Dendritic cell treated with granulocyte-macrophage colony-stimulating factor and Interleukin-4, amounts not matched to agents 40 ng/mL and 50 ng/mL, for 4 days (primary cell): ENCODE measurements around the gene BCAS3.

Experiments used
- H3K27ac Mint-ChIP-seq: one replicate; pipeline ENCODE4 v1.8.0; 2022; ENCODE audit warnings: mild to moderate bottlenecking, mixed read lengths
- H3K27me3 Mint-ChIP-seq: one replicate; pipeline ENCODE4 v1.8.0; 2022; ENCODE audit warnings: mild to moderate bottlenecking, mixed read lengths
- H3K36me3 Mint-ChIP-seq: one replicate; pipeline ENCODE4 v1.8.0; 2022; ENCODE audit warnings: low read depth, mixed read lengths
- H3K4me1 Mint-ChIP-seq: one replicate; pipeline ENCODE4 v1.8.0; 2022; ENCODE audit warnings: low read depth, mixed read lengths
- H3K4me3 Mint-ChIP-seq: one replicate; pipeline ENCODE4 v1.8.0; 2022; ENCODE audit warnings: mild to moderate bottlenecking, moderate library complexity, mixed read lengths
- H3K9me3 Mint-ChIP-seq: one replicate; pipeline ENCODE4 v1.8.0; 2022; ENCODE audit warnings: mixed read lengths
- intact Hi-C: fragments of 100-400 bp; cut with micrococcal nuclease; formaldehyde crosslinking; loops from one replicate; pipeline ENCODE4 v1.15.0; 2022

The BCAS3 gene

DNA sequence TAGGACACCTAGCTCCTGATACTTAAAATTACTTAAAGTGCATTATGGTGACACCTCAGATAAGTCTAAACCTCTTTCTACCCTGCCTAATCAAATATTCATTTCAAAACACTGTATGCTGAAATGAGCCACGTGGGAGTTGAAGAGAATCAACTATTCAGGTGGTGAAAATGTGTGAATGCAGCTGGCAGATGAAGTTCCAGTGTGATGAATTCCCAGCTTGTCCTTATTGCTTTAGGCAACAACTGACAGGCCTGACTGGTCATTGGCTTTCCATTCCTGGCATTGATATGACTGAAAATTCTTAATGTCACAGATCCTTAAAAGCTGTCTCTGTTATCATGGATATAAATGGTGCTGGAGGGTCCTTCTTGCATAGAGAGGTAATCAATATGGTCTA, 420.1 kb downstream of the BCAS3 start:
- intact Hi-C loops = no loop called here

DNA sequence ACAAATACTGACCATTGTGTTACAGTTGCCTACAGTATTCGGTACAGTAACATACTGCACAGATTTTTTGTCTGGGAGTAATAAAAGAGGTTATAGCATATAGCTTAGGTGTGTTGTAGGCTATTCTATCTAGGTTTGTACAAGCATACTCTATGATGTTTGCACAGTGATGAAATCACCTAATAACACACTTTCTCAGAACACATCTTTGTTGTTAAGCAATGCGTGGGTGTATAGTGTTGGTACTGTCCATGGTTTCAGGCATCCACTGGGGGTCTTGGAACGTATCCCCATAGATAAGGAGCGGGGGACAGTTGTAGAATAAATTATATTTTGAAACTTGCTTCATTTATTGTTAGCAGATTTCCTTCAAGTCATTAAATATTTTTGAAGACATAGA, 428.7 kb downstream of the BCAS3 start:
- no peaks in the 10 kb centered on the region for H3K4me1 Mint-ChIP-seq
- H3K4me3 Mint-ChIP-seq = no peak overlapping the region
- no peaks in the 10 kb centered on the region for H3K27me3 Mint-ChIP-seq
- no peak overlapping the region for H3K27ac Mint-ChIP-seq
- no peaks in the 10 kb centered on the region for H3K9me3 Mint-ChIP-seq
- intact Hi-C loops = no loop called here
- H3K36me3 Mint-ChIP-seq = no peaks in the 10 kb centered on the region

More for the DNA sequence above, 420.1 kb downstream of the BCAS3 start:
- Mint-ChIP-seq H3K27ac (no peak overlapping the region), H3K36me3 (no peaks in the 10 kb centered on the region), H3K4me3 (no peak overlapping the region), H3K27me3 (no peaks in the 10 kb centered on the region), H3K4me1 (no peaks in the 10 kb centered on the region), H3K9me3 (no peaks in the 10 kb centered on the region)

DNA sequence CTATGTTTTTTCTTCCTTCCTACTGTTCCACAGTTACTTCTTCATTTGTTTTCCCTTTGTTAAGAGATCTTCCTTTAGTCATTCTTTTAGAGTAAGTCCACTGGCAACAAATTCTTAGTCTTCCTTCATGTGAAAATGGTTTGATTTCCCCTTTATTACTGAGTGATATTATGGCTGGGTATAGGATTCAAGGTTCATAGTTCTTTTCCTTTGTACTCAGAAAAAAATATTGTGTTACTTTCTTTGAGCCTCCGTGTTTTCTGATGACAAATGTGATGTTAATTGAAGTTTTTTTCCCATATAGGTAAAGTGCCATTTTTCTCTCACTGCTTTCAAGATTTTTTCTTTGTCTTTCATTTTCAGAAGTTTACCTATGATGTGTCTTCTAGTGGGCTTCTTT, 438.9 kb downstream of the BCAS3 start:
- Mint-ChIP-seq H3K27me3 (no peaks in the 10 kb centered on the region), H3K4me3 (no peak overlapping the region), H3K27ac (no peak overlapping the region)

DNA sequence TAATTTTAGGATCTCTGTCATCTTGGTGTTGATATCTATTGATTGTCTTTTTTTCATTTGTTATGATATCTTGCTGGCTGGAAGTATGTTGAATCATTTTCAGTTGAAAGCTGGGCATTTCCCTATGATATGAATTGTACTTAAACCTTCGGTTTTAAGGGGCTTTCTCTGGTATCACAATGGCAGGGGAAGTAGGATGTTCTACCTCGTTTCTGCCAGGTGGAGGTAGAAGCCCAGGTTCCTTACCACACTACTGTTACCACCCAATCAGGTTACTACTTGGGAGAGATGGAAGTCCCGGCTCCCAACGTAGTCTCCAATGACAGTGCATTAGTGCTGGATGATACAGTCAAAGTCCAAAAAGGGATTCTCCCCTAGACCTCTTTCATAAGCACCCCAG, 440.3 kb downstream of the BCAS3 start:
- no peak overlapping the region for H3K27ac Mint-ChIP-seq

More for the DNA sequence above, 438.9 kb downstream of the BCAS3 start:
- intact Hi-C loops = no loop called here
- H3K36me3 Mint-ChIP-seq = no peaks in the 10 kb centered on the region
- H3K4me1 Mint-ChIP-seq = no peaks in the 10 kb centered on the region
- peaks cover 10% of the 10 kb centered on the region for H3K9me3 Mint-ChIP-seq

GRCh38 chr17:61118871-61119270, 441.2 kb downstream of the BCAS3 start:
- Mint-ChIP-seq H3K4me1 (no peaks in the 10 kb centered on the region), H3K27ac (no peak overlapping the region), H3K27me3 (no peaks in the 10 kb centered on the region), H3K4me3 (no peak overlapping the region), H3K36me3 (no peaks in the 10 kb centered on the region), H3K9me3 (peaks cover 10% of the 10 kb centered on the region)
- intact Hi-C loops = no loop called here

More for the DNA sequence above, 440.3 kb downstream of the BCAS3 start:
- no peaks in the 10 kb centered on the region for H3K4me1 Mint-ChIP-seq
- H3K27me3 Mint-ChIP-seq = no peaks in the 10 kb centered on the region
- H3K4me3 Mint-ChIP-seq = no peak overlapping the region
- intact Hi-C loops = no loop called here
- H3K36me3 Mint-ChIP-seq = no peaks in the 10 kb centered on the region
- peaks cover 10% of the 10 kb centered on the region for H3K9me3 Mint-ChIP-seq

GRCh38 chr17:61122326-61122913, 444.8 kb downstream of the BCAS3 start:
- H3K36me3 Mint-ChIP-seq = no peaks in the 10 kb centered on the region
- H3K4me1 Mint-ChIP-seq = peaks cover under 1% of the 10 kb centered on the region
- H3K9me3 Mint-ChIP-seq = no peaks in the 10 kb centered on the region
- intact Hi-C loops = no loop called here
- no peak overlapping the region for H3K27ac Mint-ChIP-seq
- H3K27me3 Mint-ChIP-seq = no peaks in the 10 kb centered on the region
- H3K4me3 Mint-ChIP-seq = no peak overlapping the region

- no peak overlapping the region for H3K4me3 Mint-ChIP-seq
- H3K27ac Mint-ChIP-seq = no peak overlapping the region
- H3K36me3 Mint-ChIP-seq = no peaks in the 10 kb centered on the region
- no peaks in the 10 kb centered on the region for H3K9me3 Mint-ChIP-seq
- no peaks in the 10 kb centered on the region for H3K27me3 Mint-ChIP-seq
- peaks cover 22% of the 10 kb centered on the region for H3K4me1 Mint-ChIP-seq
- intact Hi-C loops = no loop called here
Measured at GRCh38 chr17:61124562-61124961, 446.9 kb downstream of the BCAS3 start.

DNA sequence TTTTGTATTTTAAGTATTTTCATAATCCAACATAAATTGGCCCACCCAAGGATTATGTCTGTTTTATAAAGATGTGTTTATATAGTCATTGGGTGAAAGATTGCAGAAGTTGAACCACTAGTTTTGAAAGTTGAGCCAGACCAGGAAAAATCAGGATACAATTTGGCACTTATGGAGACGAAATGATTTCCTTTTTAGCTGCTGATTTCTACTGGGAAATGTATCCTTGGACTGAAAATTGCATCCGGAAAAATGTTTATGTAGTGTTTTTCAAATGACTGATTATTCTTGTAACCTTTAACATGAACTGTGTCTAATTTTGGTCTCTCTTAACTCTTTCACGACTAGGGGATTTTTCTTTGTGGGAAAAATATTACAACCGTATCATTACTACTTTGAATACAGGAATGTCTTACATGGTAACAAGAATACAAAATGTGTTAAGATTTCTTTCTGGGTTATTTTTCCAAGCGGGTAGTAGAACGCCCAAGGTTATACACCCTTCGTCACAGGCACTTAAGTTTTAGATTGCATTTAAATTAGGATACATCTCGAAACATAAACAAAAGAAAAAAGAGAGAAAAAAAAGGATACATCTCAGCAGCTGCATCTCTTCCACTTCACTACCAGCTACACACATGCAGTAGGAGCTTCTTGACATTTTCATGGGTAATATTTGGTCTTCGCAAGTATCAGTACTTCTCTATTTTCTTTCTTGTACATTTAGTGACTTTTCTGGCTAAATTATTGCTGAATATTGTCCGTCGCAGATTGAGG, 449.0 kb downstream of the BCAS3 start:
- Mint-ChIP-seq H3K4me1 (peaks cover 33% of the 10 kb centered on the region), H3K27ac (no peak overlapping the region), H3K9me3 (no peaks in the 10 kb centered on the region), H3K36me3 (no peaks in the 10 kb centered on the region), H3K27me3 (peaks cover 1% of the 10 kb centered on the region), H3K4me3 (no peak overlapping the region)
- intact Hi-C loops = no loop called here

GRCh38 chr17:61127960-61128359, 450.3 kb downstream of the BCAS3 start:
- intact Hi-C loops = no loop called here
- H3K36me3 Mint-ChIP-seq = no peaks in the 10 kb centered on the region
- H3K27me3 Mint-ChIP-seq = peaks cover 1% of the 10 kb centered on the region
- no peak overlapping the region for H3K27ac Mint-ChIP-seq
- no peaks in the 10 kb centered on the region for H3K9me3 Mint-ChIP-seq
- peaks cover 33% of the 10 kb centered on the region for H3K4me1 Mint-ChIP-seq
- no peak overlapping the region for H3K4me3 Mint-ChIP-seq

- Mint-ChIP-seq H3K4me3 (no peak overlapping the region), H3K4me1 (peaks cover 33% of the 10 kb centered on the region), H3K27ac (no peak overlapping the region), H3K36me3 (no peaks in the 10 kb centered on the region), H3K9me3 (no peaks in the 10 kb centered on the region), H3K27me3 (peaks cover 1% of the 10 kb centered on the region)
- intact Hi-C loops = no loop called here
Measured at GRCh38 chr17:61128661-61129115, 451.0 kb downstream of the BCAS3 start.

- H3K36me3 Mint-ChIP-seq = no peaks in the 10 kb centered on the region
- H3K4me3 Mint-ChIP-seq = no peak overlapping the region
- intact Hi-C loops = no loop called here
- peaks cover 1% of the 10 kb centered on the region for H3K27me3 Mint-ChIP-seq
- peaks cover 33% of the 10 kb centered on the region for H3K4me1 Mint-ChIP-seq
- H3K27ac Mint-ChIP-seq = no peak overlapping the region
- H3K9me3 Mint-ChIP-seq = no peaks in the 10 kb centered on the region
Measured at GRCh38 chr17:61129267-61130254, 451.9 kb downstream of the BCAS3 start.

DNA sequence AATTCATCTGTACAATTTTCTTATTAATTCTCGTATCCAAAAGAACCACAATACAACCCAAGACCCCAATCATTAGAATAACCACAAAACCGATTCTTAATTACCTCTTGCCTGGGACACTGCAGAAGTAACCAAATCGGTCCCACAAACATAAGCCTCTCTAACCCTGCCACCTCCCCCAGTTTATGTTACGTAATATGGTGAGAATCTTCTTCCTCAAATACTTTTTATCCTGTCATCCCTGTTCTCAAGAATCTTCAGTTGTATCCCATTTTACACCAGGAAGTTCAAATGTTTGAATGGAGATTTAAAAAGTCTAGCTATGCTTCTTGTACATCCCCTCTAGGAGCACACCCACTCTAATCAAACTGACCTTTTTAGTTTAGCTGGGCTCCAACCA, 452.7 kb downstream of the BCAS3 start:
- no peaks in the 10 kb centered on the region for H3K9me3 Mint-ChIP-seq
- peaks cover 33% of the 10 kb centered on the region for H3K4me1 Mint-ChIP-seq
- H3K36me3 Mint-ChIP-seq = no peaks in the 10 kb centered on the region
- no peak overlapping the region for H3K27ac Mint-ChIP-seq
- H3K27me3 Mint-ChIP-seq = peaks cover 1% of the 10 kb centered on the region
- no peak overlapping the region for H3K4me3 Mint-ChIP-seq
- intact Hi-C loops = no loop called here

GRCh38 chr17:61131585-61131984, 453.9 kb downstream of the BCAS3 start:
- Mint-ChIP-seq H3K9me3 (no peaks in the 10 kb centered on the region), H3K36me3 (no peaks in the 10 kb centered on the region), H3K27ac (no peak overlapping the region), H3K4me3 (no peak overlapping the region), H3K4me1 (peaks cover 33% of the 10 kb centered on the region), H3K27me3 (peaks cover 1% of the 10 kb centered on the region)
- intact Hi-C loops = no loop called here

GRCh38 chr17:61132524-61132923, 454.9 kb downstream of the BCAS3 start:
- intact Hi-C loops = no loop called here
- peaks cover 31% of the 10 kb centered on the region for H3K4me1 Mint-ChIP-seq

More at GRCh38 chr17:61132524-61132923, 454.9 kb downstream of the BCAS3 start:
- H3K27me3 Mint-ChIP-seq = peaks cover 1% of the 10 kb centered on the region
- H3K27ac Mint-ChIP-seq = no peak overlapping the region
- H3K36me3 Mint-ChIP-seq = no peaks in the 10 kb centered on the region
- no peak overlapping the region for H3K4me3 Mint-ChIP-seq
- no peaks in the 10 kb centered on the region for H3K9me3 Mint-ChIP-seq
